ENCODE results near the gene ZC3H7B.
"Not testable (repeated sequence)": the region's sequence is repeated elsewhere in the genome, so short reads cannot be mapped to it uniquely, and the experiment has no call there.

Gene ZC3H7B

DNA sequence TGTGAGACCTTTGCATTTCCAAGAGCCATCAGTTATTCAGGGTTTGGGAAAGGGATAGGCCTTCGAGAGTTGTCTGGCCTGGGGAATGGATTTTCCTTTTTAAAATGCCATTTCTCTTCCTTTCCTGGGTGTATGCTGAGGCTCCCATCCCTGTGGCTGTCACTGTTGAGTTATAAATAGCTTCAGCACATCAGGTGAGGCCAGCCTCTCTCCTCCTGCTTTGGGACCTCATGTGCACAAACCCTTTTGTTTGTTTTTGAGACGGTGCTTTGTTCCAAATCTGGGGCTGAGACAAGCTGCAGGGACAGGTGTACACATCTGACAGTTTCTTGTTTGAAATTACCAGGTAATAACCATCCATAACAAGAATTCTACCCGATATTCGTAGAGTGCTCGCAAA is 81.8 kb downstream of the ZC3H7B start:
- H3K27ac ChIP-seq (ENCODE audit: low read depth, low read length) = no peak overlapping the region
- H3K9ac ChIP-seq (ENCODE audit: low read length) = no peak overlapping the region
- peak overlapping the region; percentile 87 for H3K4me3 ChIP-seq (ENCODE audit: low read depth, low read length)

DNA sequence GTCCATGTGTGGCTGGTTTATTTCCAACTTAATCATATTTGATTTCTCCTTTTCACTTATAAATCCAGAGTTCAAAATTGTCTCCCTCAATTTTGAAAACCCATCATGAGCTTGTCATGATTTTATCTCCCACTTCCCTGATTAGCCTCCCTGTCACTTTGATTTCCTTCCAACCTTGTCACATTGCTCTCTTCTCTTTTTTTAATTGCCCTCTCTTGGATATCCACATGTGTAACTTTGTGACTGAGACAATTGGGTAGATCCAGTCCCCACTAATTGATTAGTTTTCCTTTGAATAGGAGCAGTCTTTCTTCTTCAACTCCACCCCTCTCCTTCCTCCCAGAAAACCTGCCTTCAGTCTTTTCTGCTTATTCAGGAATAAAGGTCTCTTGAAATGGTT is 82.8 kb downstream of the ZC3H7B start:
- no peak overlapping the region for H3K9ac ChIP-seq (ENCODE audit: low read length)
- H3K27me3 ChIP-seq (ENCODE audit: control insufficient read depth, insufficient read depth, low read length) = no peaks in the 10 kb centered on the region; the same call in 1 of the 2 replicates
- H3K27ac ChIP-seq (ENCODE audit: low read depth, low read length) = no peak overlapping the region
- no peak overlapping the region for H3K4me3 ChIP-seq (ENCODE audit: low read depth, low read length)
- H3K36me3 ChIP-seq (ENCODE audit: control insufficient read depth, insufficient read depth, low read length) = peaks cover 14% of the 10 kb centered on the region
- H3K9me3 ChIP-seq (ENCODE audit: control insufficient read depth, insufficient read depth, low read depth, low read length) = no peaks in the 10 kb centered on the region
- peaks cover 23% of the 10 kb centered on the region for H3K4me1 ChIP-seq (ENCODE audit: control insufficient read depth, insufficient read depth, low read length)

More for the DNA sequence above, 81.8 kb downstream of the ZC3H7B start:
- H3K36me3 ChIP-seq (ENCODE audit: control insufficient read depth, insufficient read depth, low read length) = peaks cover 7% of the 10 kb centered on the region
- no peaks in the 10 kb centered on the region for H3K9me3 ChIP-seq (ENCODE audit: control insufficient read depth, insufficient read depth, low read depth, low read length)
- H3K27me3 ChIP-seq (ENCODE audit: control insufficient read depth, insufficient read depth, low read length) = no peaks in the 10 kb centered on the region; the same call in 1 of the 2 replicates
- peaks cover 23% of the 10 kb centered on the region for H3K4me1 ChIP-seq (ENCODE audit: control insufficient read depth, insufficient read depth, low read length)

DNA sequence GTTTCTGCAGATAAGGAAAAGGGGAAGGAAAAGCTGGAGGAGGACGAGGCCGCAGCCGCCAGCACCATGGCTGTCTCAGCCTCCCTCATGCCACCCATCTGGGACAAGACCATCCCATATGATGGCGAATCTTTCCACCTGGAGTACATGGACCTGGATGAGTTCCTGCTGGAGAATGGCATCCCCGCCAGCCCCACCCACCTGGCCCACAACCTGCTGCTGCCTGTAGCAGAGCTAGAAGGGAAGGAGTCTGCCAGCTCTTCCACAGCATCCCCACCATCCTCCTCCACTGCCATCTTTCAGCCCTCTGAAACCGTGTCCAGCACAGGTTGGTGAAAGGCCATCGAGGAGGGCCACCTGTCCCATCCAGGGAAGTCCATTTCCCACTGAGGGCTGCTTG is 86.0 kb downstream of the ZC3H7B start:
- Histone ChIP-seq H3K4me3 (ENCODE audit: low read depth, low read length) (no peak overlapping the region), H3K27ac (ENCODE audit: low read depth, low read length) (no peak overlapping the region), H3K9me3 (ENCODE audit: control insufficient read depth, insufficient read depth, low read depth, low read length) (no peaks in the 10 kb centered on the region), H3K4me1 (ENCODE audit: control insufficient read depth, insufficient read depth, low read length) (peaks cover 13% of the 10 kb centered on the region), H3K9ac (ENCODE audit: low read length) (no peak overlapping the region), H3K27me3 (ENCODE audit: control insufficient read depth, insufficient read depth, low read length) (no peaks in the 10 kb centered on the region; the same call in 1 of the 2 replicates), H3K36me3 (ENCODE audit: control insufficient read depth, insufficient read depth, low read length) (peaks cover 22% of the 10 kb centered on the region)

DNA sequence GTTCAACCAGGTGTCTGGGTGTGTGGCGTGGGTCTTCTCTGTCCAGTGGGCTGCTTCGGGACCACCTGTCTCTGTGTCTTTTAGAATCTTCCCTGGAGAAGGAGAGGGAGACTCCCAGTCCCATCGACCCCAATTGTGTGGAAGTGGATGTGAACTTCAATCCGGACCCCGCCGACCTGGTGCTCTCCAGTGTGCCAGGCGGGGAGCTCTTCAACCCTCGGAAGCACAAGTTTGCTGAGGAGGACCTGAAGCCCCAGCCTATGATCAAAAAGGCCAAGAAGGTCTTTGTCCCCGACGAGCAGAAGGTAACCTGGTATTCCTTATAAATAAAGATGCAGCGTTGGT is 92.7 kb downstream of the ZC3H7B start:
- Histone ChIP-seq H3K4me1 (ENCODE audit: control insufficient read depth, insufficient read depth, low read length) (no peaks in the 10 kb centered on the region), H3K27me3 (ENCODE audit: control insufficient read depth, insufficient read depth, low read length) (no peaks in the 10 kb centered on the region), H3K27ac (ENCODE audit: low read depth, low read length) (no peak overlapping the region), H3K9me3 (ENCODE audit: control insufficient read depth, insufficient read depth, low read depth, low read length) (no peaks in the 10 kb centered on the region), H3K36me3 (ENCODE audit: control insufficient read depth, insufficient read depth, low read length) (peaks cover 42% of the 10 kb centered on the region), H3K9ac (ENCODE audit: low read length) (no peak overlapping the region), H3K4me3 (ENCODE audit: low read depth, low read length) (no peak overlapping the region)

DNA sequence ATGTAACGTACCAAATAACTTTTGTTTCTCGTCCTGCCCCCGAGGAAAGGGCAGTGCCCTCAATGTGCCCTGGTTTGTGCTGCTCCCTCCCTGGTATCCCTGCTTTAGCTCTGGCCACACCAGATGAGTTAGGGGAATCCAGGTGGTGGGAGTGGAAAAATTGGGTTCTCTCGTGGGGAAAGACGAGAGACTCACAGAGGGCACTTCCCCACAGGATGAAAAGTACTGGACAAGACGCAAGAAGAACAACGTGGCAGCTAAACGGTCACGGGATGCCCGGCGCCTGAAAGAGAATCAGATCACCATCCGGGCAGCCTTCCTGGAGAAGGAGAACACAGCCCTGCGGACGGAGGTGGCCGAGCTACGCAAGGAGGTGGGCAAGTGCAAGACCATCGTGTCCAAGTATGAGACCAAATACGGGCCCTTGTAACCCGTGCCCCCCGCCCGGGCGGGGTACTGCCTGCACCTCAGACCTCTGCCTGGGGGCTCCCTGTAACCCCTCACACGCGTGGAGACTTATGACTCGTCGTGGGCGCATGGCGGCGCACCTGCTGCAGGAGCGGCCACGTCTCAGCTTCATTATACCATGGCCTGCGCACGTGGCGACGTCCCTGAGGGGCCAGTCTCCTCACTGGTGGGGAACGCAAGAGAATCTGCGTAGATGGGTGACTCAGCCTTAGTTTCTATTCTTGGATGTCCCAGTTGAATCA is 94.4 kb downstream of the ZC3H7B start:
- Histone ChIP-seq H3K27me3 (ENCODE audit: control insufficient read depth, insufficient read depth, low read length) (no peaks in the 10 kb centered on the region), H3K4me1 (ENCODE audit: control insufficient read depth, insufficient read depth, low read length) (no peaks in the 10 kb centered on the region), H3K4me3 (ENCODE audit: low read depth, low read length) (no peak overlapping the region), H3K27ac (ENCODE audit: low read depth, low read length) (no peak overlapping the region), H3K9me3 (ENCODE audit: control insufficient read depth, insufficient read depth, low read depth, low read length) (no peaks in the 10 kb centered on the region), H3K36me3 (ENCODE audit: control insufficient read depth, insufficient read depth, low read length) (peaks cover 38% of the 10 kb centered on the region), H3K9ac (ENCODE audit: low read length) (no peak overlapping the region)

DNA sequence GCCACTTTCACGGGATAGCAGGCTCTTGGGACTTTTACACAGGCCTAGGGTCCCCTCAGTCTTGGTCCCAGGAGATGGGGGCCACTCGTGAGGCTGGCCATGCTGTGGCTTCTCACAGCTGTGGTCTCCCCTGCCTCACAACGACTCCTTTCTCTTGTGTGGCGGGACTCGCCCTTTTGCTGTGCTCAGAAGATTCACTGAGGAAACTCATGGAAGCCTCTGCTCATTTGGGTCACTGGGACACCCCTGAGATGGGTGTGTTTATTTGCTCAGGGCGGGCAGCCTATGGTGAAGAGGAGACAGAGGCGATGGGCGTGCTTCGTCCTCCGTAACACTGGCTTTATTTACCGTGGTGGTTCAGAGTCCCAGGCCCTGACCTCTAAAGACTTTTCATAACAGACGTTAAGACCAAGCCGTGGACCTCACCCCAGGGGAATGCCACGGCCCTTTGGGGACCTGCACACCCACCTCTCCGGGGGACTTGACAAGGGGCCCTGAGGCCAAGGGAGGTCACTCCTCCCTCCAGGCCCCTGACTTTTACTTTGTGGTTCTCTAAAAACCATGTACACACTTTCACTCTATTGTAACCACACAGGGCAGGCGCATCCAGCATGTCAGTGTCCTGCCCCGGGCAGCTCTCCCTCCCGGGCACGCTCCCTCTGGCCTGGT is 96.0 kb downstream of the ZC3H7B start:
- H3K27me3 ChIP-seq (ENCODE audit: control insufficient read depth, insufficient read depth, low read length) = no peaks in the 10 kb centered on the region
- H3K36me3 ChIP-seq (ENCODE audit: control insufficient read depth, insufficient read depth, low read length) = peaks cover 34% of the 10 kb centered on the region

DNA sequence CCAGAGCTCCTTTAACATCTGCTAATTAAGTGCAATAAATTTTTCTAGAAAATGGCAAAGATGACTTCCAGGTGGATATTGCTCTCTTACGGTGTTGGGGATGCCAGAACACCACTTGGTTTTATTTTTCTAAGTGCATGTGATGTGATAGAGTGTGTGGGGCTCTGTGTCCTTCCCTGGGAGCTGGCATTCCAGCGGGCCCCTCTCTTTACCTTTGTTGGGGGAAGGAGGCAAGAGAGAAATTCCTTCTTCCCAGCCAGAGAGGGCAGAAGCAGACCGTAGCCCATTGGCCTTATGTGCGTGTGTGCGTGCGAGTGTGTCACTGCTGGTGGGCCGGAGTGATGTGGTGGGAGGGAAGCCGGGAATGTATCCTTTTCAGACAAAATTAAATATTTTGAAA is 97.6 kb downstream of the ZC3H7B start:
- Histone ChIP-seq H3K9ac (ENCODE audit: low read length) (no peak overlapping the region), H3K27ac (ENCODE audit: low read depth, low read length) (no peak overlapping the region), H3K4me3 (ENCODE audit: low read depth, low read length) (no peak overlapping the region), H3K36me3 (ENCODE audit: control insufficient read depth, insufficient read depth, low read length) (peaks cover 34% of the 10 kb centered on the region), H3K9me3 (ENCODE audit: control insufficient read depth, insufficient read depth, low read depth, low read length) (no peaks in the 10 kb centered on the region), H3K27me3 (ENCODE audit: control insufficient read depth, insufficient read depth, low read length) (no peaks in the 10 kb centered on the region), H3K4me1 (ENCODE audit: control insufficient read depth, insufficient read depth, low read length) (no peaks in the 10 kb centered on the region)

More for the DNA sequence above, 96.0 kb downstream of the ZC3H7B start:
- Histone ChIP-seq H3K9me3 (ENCODE audit: control insufficient read depth, insufficient read depth, low read depth, low read length) (no peaks in the 10 kb centered on the region), H3K9ac (ENCODE audit: low read length) (no peak overlapping the region), H3K4me3 (ENCODE audit: low read depth, low read length) (no peak overlapping the region), H3K4me1 (ENCODE audit: control insufficient read depth, insufficient read depth, low read length) (no peaks in the 10 kb centered on the region), H3K27ac (ENCODE audit: low read depth, low read length) (no peak overlapping the region)

DNA sequence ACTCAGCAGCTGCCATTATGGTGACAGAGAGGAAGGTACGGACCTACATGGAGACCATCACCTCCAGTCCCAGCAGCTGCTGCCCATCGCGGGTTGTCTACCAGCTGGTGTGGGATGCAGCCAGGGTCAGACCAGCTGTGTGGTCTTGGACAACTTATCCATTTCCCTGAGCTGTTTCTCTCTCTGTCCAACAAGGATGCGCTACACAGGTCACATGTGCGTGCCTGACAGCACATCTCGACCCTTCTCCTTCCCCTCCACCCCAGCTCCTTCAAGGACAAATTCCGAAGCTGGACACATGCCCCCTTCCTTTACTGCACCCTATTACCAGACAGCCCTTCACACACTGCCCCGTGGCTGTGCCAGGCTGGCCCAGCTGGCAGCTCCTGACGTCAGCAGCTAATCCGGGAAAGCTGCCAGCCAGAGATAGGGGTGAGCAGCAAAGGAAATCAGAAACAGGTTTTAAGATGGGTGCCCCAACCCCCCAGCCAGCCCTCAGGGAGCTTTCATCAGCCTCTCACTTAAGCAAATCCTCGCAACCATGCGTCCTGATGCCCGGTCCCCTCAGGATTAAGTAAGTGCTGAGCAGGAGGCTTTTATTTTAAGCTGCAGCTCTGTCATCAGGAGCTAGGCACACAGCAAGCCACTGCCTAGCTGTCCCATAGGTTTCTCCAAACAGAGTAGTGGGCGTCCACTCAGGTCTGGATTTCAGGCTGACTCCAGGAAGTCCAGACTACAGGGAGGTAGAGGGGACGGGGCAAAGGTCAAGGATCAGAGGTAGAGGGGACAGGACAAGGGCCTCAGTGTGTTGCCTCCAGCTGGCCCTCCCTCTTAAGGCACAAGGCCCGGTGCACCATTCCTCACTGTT is 100.7 kb downstream of the ZC3H7B start:
- no peak overlapping the region for H3K9ac ChIP-seq (ENCODE audit: low read length)
- peaks cover 5% of the 10 kb centered on the region for H3K36me3 ChIP-seq (ENCODE audit: control insufficient read depth, insufficient read depth, low read length)
- H3K4me1 ChIP-seq (ENCODE audit: control insufficient read depth, insufficient read depth, low read length) = no peaks in the 10 kb centered on the region
- H3K27ac ChIP-seq (ENCODE audit: low read depth, low read length) = no peak overlapping the region
- no peak overlapping the region for H3K4me3 ChIP-seq (ENCODE audit: low read depth, low read length)
- H3K27me3 ChIP-seq (ENCODE audit: control insufficient read depth, insufficient read depth, low read length) = no peaks in the 10 kb centered on the region
- H3K9me3 ChIP-seq (ENCODE audit: control insufficient read depth, insufficient read depth, low read depth, low read length) = no peaks in the 10 kb centered on the region

DNA sequence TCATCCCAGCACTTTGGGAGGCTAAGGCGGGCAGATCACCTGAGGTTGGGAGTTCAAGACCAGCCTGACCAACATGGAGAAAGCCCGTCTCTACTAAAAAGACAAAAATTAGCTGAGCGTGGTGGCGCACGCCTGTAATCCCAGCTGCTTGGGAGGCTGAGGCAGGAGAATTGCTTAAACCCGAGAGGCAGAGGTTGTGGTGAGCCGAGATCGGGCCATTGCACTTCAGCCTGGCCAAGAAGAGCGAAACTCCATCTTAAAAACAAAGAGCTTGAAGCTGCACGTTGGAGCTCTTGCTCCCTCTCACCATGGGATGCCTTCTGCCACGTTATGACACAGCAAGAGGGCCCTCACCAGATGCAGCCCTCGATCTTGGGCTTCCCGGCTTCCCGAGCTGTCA is 101.5 kb downstream of the ZC3H7B start:
- not testable (repeated sequence) for H3K27me3 ChIP-seq (ENCODE audit: control insufficient read depth, insufficient read depth, low read length); H3K27ac ChIP-seq (ENCODE audit: low read depth, low read length); H3K9ac ChIP-seq (ENCODE audit: low read length); H3K9me3 ChIP-seq (ENCODE audit: control insufficient read depth, insufficient read depth, low read depth, low read length); H3K4me1 ChIP-seq (ENCODE audit: control insufficient read depth, insufficient read depth, low read length); H3K4me3 ChIP-seq (ENCODE audit: low read depth, low read length); H3K36me3 ChIP-seq (ENCODE audit: control insufficient read depth, insufficient read depth, low read length)

DNA sequence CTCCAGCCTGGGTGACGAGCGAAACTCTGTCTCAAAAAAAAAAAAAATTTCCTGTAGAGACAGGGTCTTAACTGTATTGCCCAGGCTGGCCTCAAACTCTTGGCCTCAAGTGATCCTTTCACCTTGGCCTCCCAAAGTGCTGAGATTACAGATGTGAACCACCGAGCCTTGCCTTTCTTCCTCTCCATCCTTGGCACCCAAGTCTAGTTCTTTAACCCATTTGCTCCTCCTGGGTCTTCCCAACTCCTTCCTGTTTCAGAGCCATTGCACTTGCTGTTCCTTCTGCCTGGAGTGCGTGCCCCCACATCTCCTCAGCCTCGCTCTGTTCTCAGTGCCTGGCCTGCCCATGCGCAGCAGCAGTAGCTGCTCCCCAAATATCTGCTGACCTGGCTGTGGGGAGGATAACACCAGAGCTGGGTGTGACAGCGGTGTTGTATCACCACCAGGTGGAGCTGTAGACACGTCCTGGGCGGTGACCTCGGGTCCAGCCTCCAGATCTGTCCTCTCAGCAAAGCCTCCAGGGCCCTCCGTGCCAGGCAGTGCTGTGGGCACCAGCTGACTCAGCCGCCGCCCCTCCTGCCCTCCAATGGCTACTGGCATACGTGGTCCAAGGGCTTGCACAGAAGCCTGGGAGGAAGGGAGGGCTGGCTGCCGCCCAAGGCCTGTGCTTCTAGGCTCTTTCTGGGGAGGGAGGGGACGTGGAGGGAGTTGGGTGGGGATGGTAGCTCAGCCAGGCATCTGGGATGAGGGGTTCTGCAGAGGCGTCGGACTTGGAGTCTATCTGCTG is 102.4 kb downstream of the ZC3H7B start:
- Histone ChIP-seq H3K27ac (ENCODE audit: low read depth, low read length) (no peak overlapping the region), H3K9me3 (ENCODE audit: control insufficient read depth, insufficient read depth, low read depth, low read length) (no peaks in the 10 kb centered on the region), H3K4me1 (ENCODE audit: control insufficient read depth, insufficient read depth, low read length) (no peaks in the 10 kb centered on the region), H3K36me3 (ENCODE audit: control insufficient read depth, insufficient read depth, low read length) (no peaks in the 10 kb centered on the region), H3K27me3 (ENCODE audit: control insufficient read depth, insufficient read depth, low read length) (no peaks in the 10 kb centered on the region), H3K4me3 (ENCODE audit: low read depth, low read length) (no peak overlapping the region), H3K9ac (ENCODE audit: low read length) (no peak overlapping the region)

Data from HUES6 (cell line).